RPMI8226 (cell line): ENCODE measurements around the gene CARD18.

Experiments used
- DNase-seq: peaks from one replicate; pipeline ENCODE4 v3.0.0-alpha.2; 2015

Gene CARD18, protein sequence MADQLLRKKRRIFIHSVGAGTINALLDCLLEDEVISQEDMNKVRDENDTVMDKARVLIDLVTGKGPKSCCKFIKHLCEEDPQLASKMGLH

DNA sequence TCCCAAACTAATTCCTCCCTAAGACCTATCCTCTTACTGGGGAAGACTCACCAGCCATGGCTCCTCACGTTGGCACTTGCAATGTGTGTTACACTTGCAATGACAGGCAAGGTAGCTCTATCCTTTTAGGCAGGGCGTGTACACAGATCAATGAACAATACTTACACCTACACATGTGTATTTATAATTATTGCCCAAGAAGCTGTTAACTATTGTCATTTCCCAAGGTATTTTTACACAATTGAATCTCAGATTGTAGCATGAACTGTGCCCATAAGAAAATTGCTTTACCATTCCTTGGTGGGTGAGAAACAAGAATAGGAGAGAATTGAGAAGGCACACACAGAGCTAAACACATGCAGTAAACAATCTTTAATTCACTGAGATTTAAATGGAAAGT lies at the start of gene CARD18:
Gene CARD18, minus strand, starts transcription at position 101 of the 400 bp plus-strand sequence. Its CDS starts 43 bp downstream, at position 58.
- DNase-seq: no peak

DNA sequence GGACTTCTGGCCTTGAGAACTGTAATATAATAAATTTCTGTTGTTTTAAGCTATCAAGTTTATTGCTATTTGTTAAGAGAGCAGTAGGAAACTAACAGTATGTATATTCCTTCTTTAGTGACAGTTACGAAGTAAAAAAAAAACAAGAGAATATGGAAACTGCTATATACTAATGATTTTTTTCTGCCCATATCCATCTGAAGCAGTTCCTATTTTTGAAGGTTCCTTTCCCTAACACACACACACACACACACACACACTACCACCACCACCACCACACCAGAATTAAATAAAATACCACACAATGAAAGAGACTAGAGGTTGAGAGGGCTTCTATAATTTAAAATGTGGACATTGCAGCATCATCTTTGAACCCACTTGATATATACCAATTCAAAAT lies 44.4 kb upstream of the CARD18 start:
- DNase-seq: no peak

DNA sequence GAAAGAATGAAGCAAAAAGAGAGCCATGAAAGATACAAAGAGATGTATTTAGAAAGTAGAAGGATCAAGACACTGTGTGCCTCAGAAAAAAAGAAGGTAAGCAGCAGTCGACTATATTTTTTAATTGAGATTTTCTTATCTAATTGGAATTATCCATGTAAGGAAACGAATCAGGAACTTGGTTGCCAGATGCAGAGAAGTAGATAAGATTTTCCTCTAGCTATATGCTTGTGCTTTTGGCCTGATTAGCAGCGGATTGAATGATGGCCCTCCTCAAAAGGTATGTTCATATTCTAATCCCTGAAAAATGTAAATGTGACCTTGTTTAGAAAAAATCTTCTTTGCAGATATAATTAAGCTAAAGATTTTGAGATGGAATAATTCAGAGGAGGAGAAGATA lies 43.9 kb upstream of the CARD18 start:
- no peak for DNase-seq

DNA sequence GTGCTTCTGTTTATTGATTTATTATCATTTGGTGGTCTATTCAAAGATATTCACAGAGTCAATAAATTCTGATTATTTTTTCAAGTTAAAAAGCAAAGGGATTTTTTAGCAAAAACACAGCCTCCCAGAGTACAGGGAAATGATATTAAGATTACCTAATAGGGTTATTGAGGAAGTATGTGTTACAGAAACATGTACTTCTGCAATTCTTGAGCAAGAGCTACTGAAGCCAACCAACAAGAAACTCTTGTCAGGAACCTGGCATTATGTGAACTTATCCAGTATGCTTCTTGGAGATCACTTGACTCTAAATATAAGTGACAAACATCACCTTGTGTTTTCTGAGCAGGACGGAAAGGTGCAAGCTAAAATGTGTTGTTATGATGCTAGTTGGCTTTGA lies 42.0 kb upstream of the CARD18 start:
- no peak for DNase-seq

DNA sequence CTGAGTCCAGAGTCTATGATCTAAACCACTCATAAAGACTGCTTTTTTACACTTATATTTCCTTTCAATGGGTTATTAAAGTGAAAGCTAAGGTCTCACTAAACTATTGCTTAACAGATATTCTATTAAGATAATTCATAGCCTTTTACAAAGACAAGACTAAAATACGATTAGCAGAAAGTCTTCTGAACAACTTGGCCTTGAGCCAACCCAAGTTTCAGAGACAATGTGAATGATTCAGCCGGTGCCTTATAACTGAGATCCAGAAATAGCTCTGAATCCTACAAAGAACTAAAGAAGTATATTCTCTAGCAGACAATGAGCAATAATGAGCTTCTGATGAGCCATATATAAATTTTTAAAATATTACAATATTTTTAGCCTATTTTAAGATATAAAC lies 41.5 kb upstream of the CARD18 start:
- peak; percentile 57 for DNase-seq

DNA sequence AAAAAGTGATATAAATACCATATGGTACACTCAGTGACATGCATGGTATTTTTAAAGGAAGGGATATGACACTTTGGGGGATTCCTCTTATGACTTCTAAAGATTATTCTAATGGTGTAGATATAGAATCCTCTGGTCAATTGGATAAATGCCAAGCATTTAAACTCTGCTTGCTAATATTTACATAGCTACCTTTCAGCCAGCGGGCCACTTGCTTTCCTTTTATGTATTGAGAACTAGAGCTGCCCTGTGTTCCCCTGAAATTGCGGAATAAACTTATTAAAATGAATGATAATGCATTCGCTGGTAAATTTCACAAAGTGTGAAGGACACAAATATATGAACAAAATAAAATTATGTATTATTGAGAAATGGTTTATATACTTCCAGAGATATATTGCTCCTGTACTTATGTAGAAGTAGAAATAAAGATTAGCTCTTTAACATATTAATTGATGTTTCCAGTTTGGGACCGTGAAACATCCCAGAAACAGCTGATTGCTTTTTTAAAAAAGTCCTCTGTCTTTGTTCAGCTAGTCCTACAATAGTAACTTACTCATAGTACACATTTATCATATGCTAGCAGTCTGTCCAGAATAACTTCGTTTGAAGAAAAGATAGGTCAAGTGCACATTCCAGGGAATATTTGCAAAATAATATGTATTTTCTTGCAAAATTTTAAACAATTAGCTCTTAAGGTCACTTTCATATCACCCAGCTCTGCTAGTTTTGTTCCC lies 40.1 kb upstream of the CARD18 start:
- DNase-seq: no peak

DNA sequence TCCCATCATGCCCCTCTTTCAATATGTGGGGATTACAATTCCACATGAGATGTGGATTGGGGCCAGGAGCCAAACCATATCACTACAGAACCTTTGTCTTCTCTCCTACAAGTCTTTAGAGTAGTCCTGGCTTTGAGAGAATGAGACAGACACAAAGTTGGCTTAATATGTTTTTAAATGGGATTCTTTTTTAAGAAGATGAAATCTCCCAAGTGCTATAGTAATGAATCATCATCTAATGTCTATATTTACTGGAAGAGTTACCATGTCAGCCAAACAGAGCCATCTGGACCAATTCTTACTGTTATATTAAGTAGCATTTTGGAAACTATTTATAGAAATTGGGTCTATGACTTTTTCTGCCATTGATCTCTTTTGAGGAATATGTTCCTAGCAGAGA lies 38.1 kb upstream of the CARD18 start:
- no peak for DNase-seq

DNA sequence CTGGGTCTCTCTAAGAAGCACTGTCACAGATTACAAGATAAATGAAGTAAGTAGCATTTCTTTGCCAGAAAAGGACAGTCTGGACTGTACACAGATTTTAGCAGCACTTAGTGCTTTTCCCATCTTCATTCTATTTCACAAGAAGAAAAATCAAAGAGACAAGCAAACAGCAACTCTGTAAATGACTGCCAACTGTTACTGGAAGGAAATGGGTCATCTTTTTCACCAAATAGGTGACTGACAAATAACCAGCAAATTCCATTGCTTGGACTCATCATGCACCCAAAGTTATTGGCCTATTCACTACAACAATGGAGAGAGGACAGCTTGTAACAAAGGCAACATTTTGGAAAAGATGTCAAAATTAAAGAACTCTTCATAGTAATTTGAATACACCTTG lies 28.9 kb upstream of the CARD18 start:
- no peak for DNase-seq

DNA sequence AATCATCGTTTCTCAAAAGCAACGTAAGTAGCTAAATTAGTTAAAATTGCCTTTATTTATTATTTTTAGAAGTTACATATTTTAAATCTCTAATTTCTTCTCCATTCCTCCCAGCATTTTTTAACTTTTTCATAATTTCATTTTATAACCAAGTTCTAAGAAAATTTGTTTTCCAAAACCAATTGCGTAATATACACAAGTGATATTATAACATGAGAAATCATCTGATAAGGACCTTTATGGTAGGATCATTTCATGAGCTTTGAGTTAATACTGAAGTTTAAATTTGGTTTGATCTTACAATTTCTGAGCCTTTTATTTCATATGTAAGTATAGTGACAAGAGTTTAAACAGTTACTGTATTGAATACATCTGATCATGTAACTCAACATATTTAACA lies 27.7 kb upstream of the CARD18 start:
- no peak for DNase-seq

DNA sequence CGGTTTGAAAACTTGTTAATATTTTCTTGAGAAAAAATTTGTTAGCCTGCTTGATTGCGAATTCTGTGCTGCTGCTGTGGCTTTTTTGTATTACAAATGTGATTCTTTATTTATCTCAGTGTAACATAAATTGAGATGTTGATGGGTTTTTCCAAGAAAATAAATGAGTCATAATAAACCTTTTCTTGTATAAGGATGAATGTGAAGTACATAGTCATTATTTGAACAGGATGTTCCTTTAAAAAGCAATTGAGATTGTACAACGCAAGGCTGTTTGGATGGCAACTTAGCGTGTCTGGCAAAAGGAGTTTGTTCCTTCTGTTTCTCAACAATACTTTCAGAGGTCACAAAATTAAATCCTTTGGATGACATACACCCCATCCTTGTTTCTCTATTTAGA lies 24.6 kb upstream of the CARD18 start:
- DNase-seq: no peak

DNA sequence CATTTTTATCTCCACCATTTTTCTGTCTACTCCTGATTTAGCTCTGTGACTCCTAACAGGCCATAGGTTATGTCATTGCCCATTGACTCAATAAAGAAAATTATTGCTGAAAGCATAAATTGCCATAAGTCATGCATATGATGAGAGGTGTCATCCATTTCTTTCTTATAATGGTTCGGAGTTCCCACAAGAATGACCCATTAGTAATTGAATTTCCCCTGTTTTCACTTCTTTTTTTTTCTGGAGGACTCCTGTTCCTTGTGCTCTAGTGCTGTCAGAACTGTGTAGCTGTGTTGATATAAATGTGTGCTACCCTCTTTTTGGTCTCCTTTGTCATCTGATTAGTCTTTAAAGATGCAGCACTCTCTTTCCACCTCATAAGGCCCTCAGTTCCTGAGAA lies 22.9 kb upstream of the CARD18 start:
- DNase-seq: no peak

DNA sequence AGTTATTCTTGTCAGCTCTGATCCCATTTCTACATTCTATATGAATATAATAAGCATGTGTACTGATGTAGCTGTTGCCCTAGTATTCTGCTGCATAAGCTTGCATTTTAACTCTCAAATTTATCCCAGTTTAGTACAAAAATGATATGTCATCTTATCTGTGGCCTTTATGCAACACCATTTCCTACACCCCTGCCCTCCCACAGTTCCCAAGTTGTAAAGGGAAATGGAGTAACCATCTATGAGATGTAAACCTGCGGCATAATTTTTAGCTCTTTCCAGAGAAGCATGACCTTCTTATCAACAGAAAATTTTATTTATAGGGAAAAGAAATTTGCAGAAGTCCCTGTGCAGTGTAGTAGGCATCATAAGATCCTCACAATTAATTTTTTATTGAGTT lies 18.9 kb upstream of the CARD18 start:
- no peak for DNase-seq

DNA sequence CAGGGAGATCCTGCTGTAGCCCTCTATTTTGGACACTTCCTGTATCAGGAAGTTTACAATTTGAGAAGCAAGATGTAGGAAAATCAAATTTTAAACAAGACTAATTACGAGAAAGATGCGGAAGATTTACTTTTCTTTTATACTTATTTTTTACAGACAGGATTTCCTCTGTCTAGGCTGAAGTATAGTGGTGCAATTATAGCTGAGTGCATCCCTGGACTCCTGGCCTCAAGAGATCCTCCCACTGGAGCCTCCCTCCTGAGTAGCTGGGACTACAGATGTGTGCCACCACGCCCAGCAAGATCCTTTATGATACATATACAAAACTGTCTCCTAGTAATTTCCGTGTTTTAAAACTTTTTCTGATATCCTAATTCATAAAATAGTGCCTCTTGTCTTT lies 17.2 kb upstream of the CARD18 start:
- no peak for DNase-seq

DNA sequence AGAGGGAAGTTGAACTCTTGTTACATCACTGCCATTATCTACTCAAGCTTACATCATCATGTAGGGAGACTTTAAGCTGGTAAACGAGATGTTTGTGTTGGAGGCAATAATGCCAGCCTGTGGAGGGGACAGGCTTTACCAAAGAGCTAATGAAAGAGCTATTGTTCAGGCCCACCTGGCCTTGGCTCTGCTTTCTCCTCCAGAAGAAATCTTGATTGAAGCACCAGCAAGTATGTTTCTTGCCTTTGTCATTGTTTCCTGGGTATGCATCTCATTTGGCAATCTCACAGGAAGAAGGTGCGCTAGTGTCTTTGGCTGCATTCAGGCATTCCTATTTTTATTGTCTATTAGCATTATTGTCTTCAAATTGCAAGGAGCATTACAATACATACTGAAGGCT lies 16.7 kb upstream of the CARD18 start:
- DNase-seq: no peak

DNA sequence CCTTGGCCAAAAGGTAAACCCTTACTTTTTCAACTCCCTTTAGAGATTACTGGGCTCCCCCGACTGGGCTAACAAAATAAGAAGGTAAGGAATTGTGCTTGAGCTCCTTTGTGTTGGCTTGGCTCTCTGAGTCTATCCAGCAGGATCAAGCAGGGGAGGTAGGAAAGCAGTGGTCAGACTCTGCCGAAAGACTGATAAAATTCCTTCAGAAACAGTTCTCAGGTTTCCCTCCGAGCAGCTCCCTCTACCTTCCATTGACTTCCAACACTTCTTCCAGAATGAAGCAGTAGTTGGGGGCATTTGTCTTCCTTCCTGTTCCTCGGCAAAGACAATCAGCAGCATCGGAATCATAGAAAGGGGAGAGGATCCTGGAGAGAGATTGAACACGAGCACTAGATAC lies 16.1 kb upstream of the CARD18 start:
- no peak for DNase-seq

DNA sequence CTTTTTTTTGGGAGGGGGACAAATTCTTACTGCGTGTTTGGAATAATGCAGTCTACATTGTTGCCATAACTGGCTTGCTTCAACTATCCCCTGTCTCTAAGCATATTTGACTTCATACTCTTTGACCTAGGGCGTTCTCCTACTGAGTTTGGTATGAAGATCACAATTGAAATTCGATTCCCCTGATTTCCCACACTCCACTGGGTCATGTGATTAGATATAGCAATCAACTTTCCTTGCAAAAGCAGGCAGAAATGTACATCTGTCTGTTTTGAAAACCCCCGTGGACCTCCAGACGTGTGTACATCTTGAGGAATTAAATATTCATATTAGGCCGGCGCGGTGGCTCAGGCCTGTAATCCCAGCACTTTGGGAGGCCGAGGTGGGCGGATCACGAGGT lies 13.8 kb upstream of the CARD18 start:
- no peak for DNase-seq

DNA sequence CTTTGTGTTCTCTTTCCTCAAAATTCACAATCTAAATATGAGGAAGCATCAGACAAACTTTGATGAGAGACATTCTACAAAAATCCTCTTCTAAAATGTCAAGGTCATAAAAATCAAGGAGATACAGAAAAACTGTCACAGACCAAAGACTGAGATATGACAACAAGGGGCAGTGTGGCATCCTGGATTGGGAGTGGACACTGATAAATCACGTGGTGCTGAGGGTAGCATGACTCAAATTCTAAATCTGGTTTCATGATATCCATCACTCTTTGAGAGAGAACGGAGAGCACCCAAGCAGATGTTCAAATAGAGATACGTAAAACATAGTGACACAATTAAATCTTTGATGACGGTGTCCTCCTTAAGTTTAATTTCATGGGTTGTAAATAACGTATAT lies 13.0 kb upstream of the CARD18 start:
- no peak for DNase-seq

DNA sequence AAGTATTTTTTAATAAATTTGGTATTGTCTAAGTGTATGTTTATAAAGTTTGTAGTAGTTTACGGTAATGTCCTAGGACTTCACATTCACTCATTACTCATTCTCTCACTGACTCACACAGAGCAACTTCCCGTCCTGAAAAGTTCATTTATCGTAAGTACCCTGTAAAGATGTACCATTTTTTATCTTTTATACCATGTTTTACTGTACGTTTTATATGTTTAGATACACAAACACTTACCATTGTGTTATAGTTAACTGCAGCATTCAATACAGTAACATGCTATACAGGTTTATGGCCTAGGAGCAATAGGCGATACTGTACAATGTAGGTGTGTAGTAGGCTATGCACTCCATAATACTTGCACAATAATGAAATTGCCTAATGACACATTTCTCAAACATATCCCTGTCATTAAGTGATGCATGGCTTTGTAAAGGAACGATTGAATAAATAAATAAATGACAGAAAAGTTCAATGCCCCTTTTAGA lies 12.5 kb upstream of the CARD18 start:
- no peak for DNase-seq

DNA sequence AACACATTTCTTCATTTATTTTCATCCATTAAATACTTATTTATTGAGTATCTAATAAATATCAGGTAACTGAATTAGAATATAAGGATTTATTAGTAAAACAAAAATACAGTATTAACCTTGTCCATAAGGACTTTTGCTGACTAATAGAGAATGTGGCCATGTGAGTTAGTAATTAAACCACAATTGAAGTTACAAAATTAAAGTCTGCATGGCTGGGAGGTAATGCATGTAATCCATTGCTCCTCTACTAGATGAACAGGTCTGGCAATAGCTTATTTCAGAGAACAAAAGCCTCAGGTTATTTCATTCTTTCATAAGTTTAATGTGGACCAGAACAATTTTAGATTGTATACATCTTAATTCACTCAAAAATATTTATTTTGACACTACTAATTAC lies 9.9 kb upstream of the CARD18 start:
- no peak for DNase-seq

DNA sequence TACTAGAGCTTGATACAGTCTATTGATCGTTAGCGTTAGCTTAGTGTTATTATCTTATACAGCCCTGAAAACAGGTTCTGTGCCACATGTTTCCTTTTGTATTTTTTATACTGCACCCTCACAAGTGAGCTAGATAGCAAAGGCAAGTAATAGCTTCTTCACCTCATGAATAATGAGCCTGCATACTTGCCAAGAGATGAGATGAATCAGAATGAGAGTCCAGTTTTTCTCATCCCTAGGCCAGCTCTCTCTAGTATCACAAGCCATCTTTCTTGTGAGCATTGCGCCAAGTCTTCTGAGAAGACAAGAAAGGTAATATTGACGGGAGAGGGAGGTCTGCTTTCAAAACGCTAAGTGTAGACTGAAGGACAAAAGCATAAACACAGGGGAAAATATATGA lies 8.7 kb upstream of the CARD18 start:
- DNase-seq: no peak

DNA sequence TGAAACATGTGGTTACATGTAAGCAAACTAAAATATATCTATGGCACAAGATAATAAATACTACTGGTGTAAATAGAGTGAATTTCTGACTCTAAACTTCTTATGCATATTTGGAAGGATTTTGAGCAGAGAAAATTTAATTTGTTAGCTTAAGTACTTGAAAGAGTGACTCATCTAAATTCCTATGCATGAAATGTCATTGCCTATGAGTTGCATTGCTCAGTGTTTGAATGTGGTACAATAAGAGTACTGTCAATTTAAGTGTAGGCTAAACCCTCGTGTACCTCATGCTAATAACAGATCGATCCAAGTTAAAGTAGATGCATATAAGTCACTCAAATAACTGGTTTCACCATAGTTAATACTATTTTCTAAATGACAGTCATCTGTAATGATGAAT lies 5.3 kb upstream of the CARD18 start:
- DNase-seq: no peak

DNA sequence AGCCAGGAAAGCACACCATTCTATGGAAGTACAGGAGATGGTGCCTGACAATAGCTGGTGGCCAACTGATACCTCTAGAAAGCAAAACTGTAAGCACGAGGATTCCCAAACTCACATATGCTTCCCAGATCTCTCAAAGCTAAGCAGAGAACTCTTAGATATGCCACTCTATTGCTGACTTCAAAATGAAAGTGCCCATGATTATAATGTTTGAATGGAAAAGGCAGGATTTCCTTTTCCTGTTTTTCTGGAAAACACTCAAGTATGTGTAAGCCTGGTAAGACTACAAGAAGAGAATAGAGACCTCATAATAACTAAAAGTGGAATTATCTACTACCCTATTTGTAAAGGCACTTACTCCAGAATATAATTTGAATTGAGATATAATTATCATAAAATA lies 2.6 kb upstream of the CARD18 start:
- DNase-seq: no peak

DNA sequence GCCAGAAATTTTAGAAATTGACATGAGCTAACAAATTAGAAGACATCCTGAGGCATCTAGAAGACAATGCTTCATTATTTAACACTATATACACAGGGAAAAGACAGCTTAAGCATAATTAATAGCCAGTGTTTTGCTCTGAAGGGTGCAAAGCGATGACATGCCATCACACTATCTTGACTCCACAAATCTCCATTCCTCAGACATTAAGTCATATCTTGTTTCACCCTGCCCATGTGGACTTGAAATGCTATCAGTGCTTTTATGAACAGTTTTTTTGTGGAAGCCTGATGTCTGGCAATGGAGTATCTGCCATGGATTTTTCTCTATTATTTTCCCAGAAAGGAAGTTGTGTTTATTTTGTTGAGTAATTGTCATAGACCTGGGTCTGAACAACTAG lies 2.3 kb downstream of the CARD18 start:
- no peak for DNase-seq

DNA sequence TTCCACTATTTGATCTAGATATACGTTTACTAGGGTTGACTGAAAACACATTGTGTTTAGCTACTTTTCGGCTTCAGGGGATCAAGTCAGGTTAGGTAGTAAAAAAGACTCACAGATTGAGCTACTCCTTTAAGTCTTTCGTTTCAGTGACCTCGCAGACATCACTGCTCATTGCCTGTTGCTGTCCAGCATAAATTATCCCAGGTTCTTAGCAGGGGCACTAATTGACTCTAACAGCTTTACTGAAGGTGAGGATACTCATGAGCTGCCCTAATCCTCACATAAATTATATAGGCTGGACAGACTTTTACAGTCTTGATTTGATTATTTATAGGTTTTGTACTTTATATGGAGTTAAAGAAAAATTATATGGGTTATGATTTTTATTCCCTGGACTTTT lies 3.7 kb downstream of the CARD18 start:
- no peak for DNase-seq
